K562 (cell line): Measurements from ENCODE around the gene ACHE. TPM values are rescaled to one million over a fixed set of nuclear protein-coding genes. Genes with fewer than 3 reads are reported as not detected.

ENCODE experiments used
- ARID1B ChIP-seq: fragments of 450-650 bp; IDR thresholded peaks from 2 replicates; pipeline ENCODE4 v1.6.1; 2016; ENCODE audit warnings: antibody characterized with exemption, mild to moderate bottlenecking, inconsistent platforms
- ATF2 ChIP-seq: sonication (generic); formaldehyde crosslinking; IDR thresholded peaks from 2 replicates; pipeline ENCODE4 v1.8.1; 2022; ENCODE audit warnings: missing genetic modification reagents
- ATF7 ChIP-seq: fragments of 450-650 bp; IDR thresholded peaks from 2 replicates; pipeline ENCODE4 v1.7.1; 2014; ENCODE audit warnings: mild to moderate bottlenecking, moderate library complexity
- BHLHE40 ChIP-seq: IDR thresholded peaks from 2 replicates; pipeline ENCODE4 v1.6.1; 2011; ENCODE audit warnings: low read length, improper control_type of control experiment
- HCFC1 ChIP-seq: IDR thresholded peaks from 2 replicates; pipeline ENCODE4 v1.6.1; 2012; ENCODE audit warnings: low read depth, low read length, improper control_type of control experiment
- HNRNPL ChIP-seq: fragments of 200-400 bp; formaldehyde crosslinking; IDR thresholded peaks from 2 replicates; pipeline ENCODE4 v1.6.1; 2017; ENCODE audit warnings: low read depth, mild to moderate bottlenecking, low read length
- KDM2B ChIP-seq: fragments of 250-450 bp; sonication (Bioruptor Pico); IDR thresholded peaks from 2 replicates; pipeline ENCODE4 v1.8.0; 2021; ENCODE audit warnings: mild to moderate bottlenecking, moderate library complexity
- KLF1 ChIP-seq: fragments of 450-650 bp; IDR thresholded peaks from 2 replicates; pipeline ENCODE4 v1.6.1; 2016; ENCODE audit warnings: missing genetic modification characterization, missing compliant biosample characterization
- KLF6 ChIP-seq: fragments of 250-450 bp; sonication (Bioruptor Pico); IDR thresholded peaks from 2 replicates; pipeline ENCODE4 v1.4.0; 2020; ENCODE audit warnings: mild to moderate bottlenecking, moderate library complexity, borderline replicate concordance
- MTA1 ChIP-seq: fragments of 450-650 bp; IDR thresholded peaks from 2 replicates; pipeline ENCODE4 v1.6.1; 2017; ENCODE audit warnings: borderline replicate concordance
- MYNN ChIP-seq, 2 experiments: sonication (generic); formaldehyde crosslinking in 1 of 2; IDR thresholded peaks; 2 replicates each; pipeline versions ENCODE4 v1.5.0 to v1.6.1; 2016 to 2020; ENCODE audit warnings: antibody characterized with exemption in 1 of 2, missing genetic modification reagents in 1 of 2
- RB1 ChIP-seq: fragments of 450-650 bp; IDR thresholded peaks from 2 replicates; pipeline ENCODE4 v1.6.1; 2017; ENCODE audit warnings: low read depth, mild to moderate bottlenecking
- SRSF3 ChIP-seq: fragments of 200-400 bp; formaldehyde crosslinking; IDR thresholded peaks from 2 replicates; pipeline ENCODE4 v1.6.1; 2016; ENCODE audit warnings: mild to moderate bottlenecking, low read length, moderate library complexity; ENCODE audit not compliant: insufficient read depth
- TAF15 ChIP-seq: fragments of 200-400 bp; formaldehyde crosslinking; IDR thresholded peaks from 2 replicates; pipeline ENCODE4 v1.6.1; 2017; ENCODE audit warnings: mild to moderate bottlenecking, low read depth, low read length, moderate library complexity
- ZBTB1 ChIP-seq: sonication (generic); formaldehyde crosslinking; IDR thresholded peaks from 2 replicates; pipeline ENCODE4 v1.8.1; 2023; ENCODE audit warnings: missing genetic modification reagents, low read depth, mild to moderate bottlenecking, borderline replicate concordance
- ZNF212 ChIP-seq: fragments of 450-650 bp; formaldehyde crosslinking; IDR thresholded peaks from 2 replicates; pipeline ENCODE4 v1.4.0; 2020; ENCODE audit warnings: mild to moderate bottlenecking
- ZNF263 ChIP-seq: sonication (generic); formaldehyde crosslinking; IDR thresholded peaks from 2 replicates; pipeline ENCODE4 v1.8.0; 2022; ENCODE audit warnings: mild to moderate bottlenecking, missing genetic modification reagents, borderline replicate concordance
- ZNF431 ChIP-seq: sonication (generic); formaldehyde crosslinking; IDR thresholded peaks from 2 replicates; pipeline ENCODE4 v1.8.0; 2022; ENCODE audit warnings: mild to moderate bottlenecking, missing genetic modification reagents
- ZNF445 ChIP-seq: fragments of 250-450 bp; sonication (Bioruptor Pico); IDR thresholded peaks from 2 replicates; pipeline ENCODE4 v1.4.0; 2020; ENCODE audit warnings: low read depth, mild to moderate bottlenecking, moderate library complexity
- ZNF507 ChIP-seq: conservative IDR thresholded peaks from 2 replicates; pipeline ENCODE4 v1.6.1; 2017; ENCODE audit warnings: missing genetic modification characterization, missing compliant biosample characterization
- polyA plus RNA-seq, 8 experiments: library from polyadenylated mRNA; depleted of rRNA in 4 of 8; stranded (reverse) in 5 of 8; unstranded in 3 of 8; fragments of >200 nt; fragmentation: Nextera tagmentation in 2 of 8; fragmentation: Illumina TruSeq in 1 of 8; extraction: Ambion mirVana in 2 of 8; extraction: Trizol in 1 of 8; gene quantifications; 2 replicates each; pipeline versions ENCODE4 v1.2.1 to v1.2.3, GENCODE V29; 2011 to 2014; ENCODE audit warnings: inconsistent platforms in 1 of 8, missing spikeins in 1 of 8
- total RNA-seq, 7 experiments: library from RNA; depleted of rRNA in 6 of 7; stranded (reverse); fragments of >200 nt in 6 of 7; fragmentation: Illumina TruSeq in 2 of 7; extraction: Trizol in 2 of 7; gene quantifications; 2 replicates each; pipeline versions ENCODE4 v1.2.1 to v1.2.3, GENCODE V29; 2011 to 2021; ENCODE audit warnings: low replicate concordance in 1 of 7
- TF ChIP-seq, protein P1 (sequence below): sonication (generic); formaldehyde crosslinking; IDR thresholded peaks from 2 replicates; pipeline ENCODE4 v1.8.1; 2023; ENCODE audit warnings: mild to moderate bottlenecking, missing genetic modification reagents, moderate library complexity
- TF ChIP-seq, protein P2 (sequence below): sonication (generic); formaldehyde crosslinking; IDR thresholded peaks from 2 replicates; pipeline ENCODE4 v1.9.0; 2022; ENCODE audit warnings: mild to moderate bottlenecking, missing genetic modification reagents
- TF ChIP-seq, protein P3 (sequence below), 2 experiments: fragments of 450-650 bp; IDR thresholded peaks; 2 replicates each; pipeline ENCODE4 v1.6.1; 2016

The ACHE gene
- total and polyA plus RNA-seq, 9 of the 15 experiments (the other 6 are each of a cell fraction or from before 2014, with no cell fraction given), result 0.04 to 8.8 (median 1.9) TPM

- TF ChIP-seq MTA1, result no peak
- TF ChIP-seq HCFC1, result no peak
- TF ChIP-seq, protein P1, sequence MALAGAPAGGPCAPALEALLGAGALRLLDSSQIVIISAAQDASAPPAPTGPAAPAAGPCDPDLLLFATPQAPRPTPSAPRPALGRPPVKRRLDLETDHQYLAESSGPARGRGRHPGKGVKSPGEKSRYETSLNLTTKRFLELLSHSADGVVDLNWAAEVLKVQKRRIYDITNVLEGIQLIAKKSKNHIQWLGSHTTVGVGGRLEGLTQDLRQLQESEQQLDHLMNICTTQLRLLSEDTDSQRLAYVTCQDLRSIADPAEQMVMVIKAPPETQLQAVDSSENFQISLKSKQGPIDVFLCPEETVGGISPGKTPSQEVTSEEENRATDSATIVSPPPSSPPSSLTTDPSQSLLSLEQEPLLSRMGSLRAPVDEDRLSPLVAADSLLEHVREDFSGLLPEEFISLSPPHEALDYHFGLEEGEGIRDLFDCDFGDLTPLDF (CRISPR knock-in tag), result 0 out of 2 replicates have a peak, but pooled peaks have one; percentile 60
- TF ChIP-seq ZBTB1, result 0 out of 2 replicates have a peak, but pooled peaks have one; percentile 16
- TF ChIP-seq SRSF3, result no peak
- TF ChIP-seq HNRNPL, result peak; percentile 89
- TF ChIP-seq ATF2 (CRISPR knock-in tag), result peak; percentile 62; the same call in 1 of the 2 replicates
- TF ChIP-seq, protein P2, sequence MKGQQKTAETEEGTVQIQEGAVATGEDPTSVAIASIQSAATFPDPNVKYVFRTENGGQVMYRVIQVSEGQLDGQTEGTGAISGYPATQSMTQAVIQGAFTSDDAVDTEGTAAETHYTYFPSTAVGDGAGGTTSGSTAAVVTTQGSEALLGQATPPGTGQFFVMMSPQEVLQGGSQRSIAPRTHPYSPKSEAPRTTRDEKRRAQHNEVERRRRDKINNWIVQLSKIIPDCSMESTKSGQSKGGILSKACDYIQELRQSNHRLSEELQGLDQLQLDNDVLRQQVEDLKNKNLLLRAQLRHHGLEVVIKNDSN (CRISPR knock-in tag), result peak; percentile 37; the same call in 1 of the 2 replicates
- no peak for TF ChIP-seq TAF15
- no peak for TF ChIP-seq ARID1B
- TF ChIP-seq MYNN (IDR thresholded peaks at IDR 0.05), result no peak
- TF ChIP-seq MYNN (CRISPR knock-in tag; IDR thresholded peaks at IDR 0.05), result no peak
- TF ChIP-seq BHLHE40, result peak; percentile 27; the same call in 1 of the 2 replicates
- TF ChIP-seq, protein P3, sequence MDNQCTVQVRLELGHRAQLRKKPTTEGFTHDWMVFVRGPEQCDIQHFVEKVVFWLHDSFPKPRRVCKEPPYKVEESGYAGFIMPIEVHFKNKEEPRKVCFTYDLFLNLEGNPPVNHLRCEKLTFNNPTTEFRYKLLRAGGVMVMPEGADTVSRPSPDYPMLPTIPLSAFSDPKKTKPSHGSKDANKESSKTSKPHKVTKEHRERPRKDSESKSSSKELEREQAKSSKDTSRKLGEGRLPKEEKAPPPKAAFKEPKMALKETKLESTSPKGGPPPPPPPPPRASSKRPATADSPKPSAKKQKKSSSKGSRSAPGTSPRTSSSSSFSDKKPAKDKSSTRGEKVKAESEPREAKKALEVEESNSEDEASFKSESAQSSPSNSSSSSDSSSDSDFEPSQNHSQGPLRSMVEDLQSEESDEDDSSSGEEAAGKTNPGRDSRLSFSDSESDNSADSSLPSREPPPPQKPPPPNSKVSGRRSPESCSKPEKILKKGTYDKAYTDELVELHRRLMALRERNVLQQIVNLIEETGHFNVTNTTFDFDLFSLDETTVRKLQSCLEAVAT (IDR thresholded peaks at IDR 0.05), result no peak
- no peak for TF ChIP-seq KLF1 (tag)
- peak; percentile 59; the same call in 1 of the 2 replicates for TF ChIP-seq KDM2B (CRISPR knock-in tag)
- no peak for TF ChIP-seq ZNF445
- no peak for TF ChIP-seq ZNF212 (CRISPR knock-in tag)
- TF ChIP-seq KLF6 (CRISPR knock-in tag), result no peak
- no peak; the same call in none of the 2 replicates for TF ChIP-seq ATF7
- peak; percentile 16; the same call in 1 of the 2 replicates for TF ChIP-seq ZNF431 (CRISPR knock-in tag)
- TF ChIP-seq RB1, result peak; percentile 78
- 0 out of 2 replicates have a peak, but pooled peaks have one; percentile 29 for TF ChIP-seq ZNF263 (CRISPR knock-in tag)
- TF ChIP-seq ZNF507 (tag), result no peak
Observed at GRCh38 chr7:100896732-100897608, 1.3 kb upstream of the ACHE start (continued).
